Activated CD8-positive, alpha-beta memory T cell treated with anti-CD3 and anti-CD28 coated beads, Interleukin-2, amount 50 U/mL, for 24 hours (primary cell): ENCODE results near the gene CCDC106.
A peak's percentile ranks its signal among the peaks of the same experiment; 100 is the strongest.

Experiments used
- DNase-seq: peaks from one replicate; pipeline ENCODE4 v3.0.0-alpha.2; 2020; ENCODE audit errors: extremely low read depth

Gene CCDC106

DNA sequence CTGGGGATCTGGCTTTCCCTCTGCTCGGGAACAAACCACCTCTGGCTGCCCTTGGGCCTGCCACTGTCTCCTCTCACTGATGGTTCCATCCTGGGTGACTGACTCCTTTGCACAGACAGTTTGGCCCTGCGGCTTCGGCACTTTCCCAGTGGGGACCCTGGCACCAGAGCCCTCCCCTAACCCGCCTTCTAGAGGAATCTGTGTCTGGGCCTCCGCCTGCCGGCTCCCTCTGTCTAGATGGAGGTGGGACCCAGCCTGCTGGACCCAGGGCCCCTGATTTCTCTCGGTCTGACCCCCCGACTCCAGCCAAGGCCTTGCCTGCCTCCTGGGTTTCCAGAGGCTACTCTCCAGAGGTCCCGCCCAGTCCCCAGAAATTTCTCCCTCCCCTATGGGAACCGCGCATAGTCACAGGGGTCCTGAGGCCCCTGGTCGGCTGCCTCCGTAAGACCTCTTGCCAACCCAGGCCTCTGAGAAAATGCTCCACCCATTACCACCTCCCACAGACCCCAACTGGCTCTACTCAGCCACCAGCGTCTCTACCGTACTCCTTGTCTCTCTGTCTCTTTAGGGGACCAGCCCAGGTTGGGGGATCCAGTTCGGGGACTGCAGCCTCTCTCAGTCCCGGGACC lies 2.7 kb downstream of the CCDC106 start:
- DNase-seq, result no peak

DNA sequence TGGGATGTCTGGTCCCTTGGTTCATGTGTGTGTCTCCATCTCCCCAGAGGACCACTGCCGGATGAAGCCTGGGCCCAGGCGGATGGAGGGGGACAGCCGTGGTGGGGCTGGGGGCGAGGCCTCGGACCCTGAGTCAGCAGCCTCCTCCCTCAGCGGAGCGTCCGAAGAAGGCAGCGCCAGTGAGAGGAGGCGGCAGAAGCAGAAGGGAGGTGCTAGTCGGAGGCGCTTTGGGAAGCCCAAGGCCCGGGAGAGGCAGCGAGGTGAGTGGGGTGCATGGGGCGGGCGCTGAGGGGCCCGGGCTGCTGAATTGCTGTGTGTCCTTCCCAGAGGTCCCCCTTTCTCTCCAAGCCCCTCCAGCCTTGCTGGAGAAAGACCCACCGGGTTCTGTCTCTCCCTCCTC lies 3.2 kb downstream of the CCDC106 start:
- DNase-seq, result no peak

DNA sequence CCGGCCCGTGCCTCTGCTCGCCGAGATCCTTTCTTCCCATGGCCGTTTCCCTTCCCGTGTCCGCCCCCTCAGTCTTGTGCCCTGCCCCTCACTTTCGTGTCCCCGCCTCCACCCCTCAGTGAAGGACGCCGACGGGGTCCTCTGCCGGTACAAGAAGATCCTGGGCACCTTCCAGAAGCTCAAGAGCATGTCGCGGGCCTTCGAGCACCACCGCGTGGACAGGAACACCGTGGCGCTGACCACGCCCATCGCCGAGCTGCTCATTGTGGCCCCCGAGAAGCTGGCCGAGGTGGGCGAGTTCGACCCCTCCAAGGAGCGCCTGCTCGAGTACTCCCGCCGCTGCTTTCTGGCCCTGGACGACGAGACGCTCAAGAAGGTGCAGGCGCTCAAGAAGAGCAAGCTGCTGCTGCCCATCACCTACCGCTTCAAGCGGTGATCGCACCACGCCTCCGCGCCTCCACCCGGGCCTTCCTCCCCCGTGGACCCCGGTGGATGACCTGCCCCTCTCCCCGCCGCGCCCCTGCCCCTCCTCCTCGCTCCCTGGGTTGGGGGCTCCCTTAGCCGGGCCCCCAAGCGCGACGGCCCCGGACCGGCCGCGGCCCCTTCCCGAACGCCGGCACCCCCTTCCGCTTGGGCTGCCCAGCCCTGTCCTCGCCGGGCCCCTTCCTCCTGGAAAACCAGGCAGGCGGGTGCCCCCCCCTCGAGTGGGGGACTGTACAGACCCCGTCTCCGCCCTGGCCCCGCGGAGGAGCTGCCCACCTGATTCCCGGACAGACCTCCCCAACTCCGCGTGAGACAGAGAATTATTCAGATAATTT lies 4.5 kb downstream of the CCDC106 start:
- no peak for DNase-seq

DNA sequence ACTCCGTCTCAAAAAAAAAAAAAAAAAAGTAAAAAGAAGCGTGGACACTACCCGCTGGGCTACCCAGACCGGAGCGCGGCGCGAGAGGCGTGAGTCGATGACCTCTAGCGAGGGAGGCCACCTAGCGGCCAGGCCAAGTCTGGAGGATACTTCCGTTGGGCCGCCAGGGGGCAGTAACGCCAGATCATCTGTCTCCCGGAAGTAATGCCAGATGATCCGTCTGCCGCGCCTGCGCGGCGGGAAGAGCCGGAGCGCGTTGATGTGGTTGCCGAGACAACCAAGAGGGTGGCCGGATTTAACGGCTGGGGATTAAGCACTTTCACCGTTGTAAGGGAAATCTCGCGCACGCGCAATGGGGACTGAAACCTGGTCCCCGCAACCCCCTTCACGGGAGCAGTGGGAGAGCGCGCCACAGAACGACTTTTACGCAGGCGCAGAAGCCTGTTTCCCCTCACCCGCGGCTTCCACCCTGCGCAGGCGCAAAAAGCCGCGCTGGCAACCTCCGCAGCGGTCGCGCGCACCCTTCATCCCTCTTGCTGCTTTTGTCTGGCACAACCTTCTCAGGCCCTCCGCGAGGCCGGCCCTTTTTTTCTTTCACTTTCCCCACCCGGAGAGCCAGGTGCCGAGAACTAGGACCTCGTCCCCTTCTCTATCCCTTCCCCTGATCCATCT lies 5.8 kb downstream of the CCDC106 start:
- peak; percentile 99 for DNase-seq

DNA sequence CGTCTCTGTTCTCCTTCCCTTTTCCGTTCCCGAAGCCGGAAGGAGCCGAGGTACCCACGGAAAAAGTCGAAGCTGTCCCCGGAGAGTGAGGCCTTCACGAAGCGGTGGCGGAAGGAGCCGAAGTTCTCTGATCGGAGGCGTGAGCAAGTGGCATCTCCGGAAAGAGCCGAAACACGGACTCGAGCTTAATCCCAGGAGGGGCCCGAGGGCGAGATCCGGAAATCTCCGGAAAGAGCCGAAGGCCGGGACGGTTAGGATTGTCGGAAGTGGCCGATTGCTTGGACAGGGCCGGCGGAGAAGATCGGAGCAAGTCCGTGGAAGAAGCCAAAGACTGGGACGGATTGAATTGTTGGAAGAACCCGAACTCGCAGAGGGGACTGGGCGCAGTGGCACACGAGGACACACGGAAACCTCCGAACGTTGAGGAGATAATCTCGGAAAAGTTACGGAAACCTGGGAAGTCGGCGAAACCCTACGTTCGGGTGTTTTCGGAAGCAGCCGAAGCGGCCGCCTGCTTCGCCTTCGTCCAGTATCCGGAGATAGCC lies 6.4 kb downstream of the CCDC106 start:
- peak; percentile 99 for DNase-seq

DNA sequence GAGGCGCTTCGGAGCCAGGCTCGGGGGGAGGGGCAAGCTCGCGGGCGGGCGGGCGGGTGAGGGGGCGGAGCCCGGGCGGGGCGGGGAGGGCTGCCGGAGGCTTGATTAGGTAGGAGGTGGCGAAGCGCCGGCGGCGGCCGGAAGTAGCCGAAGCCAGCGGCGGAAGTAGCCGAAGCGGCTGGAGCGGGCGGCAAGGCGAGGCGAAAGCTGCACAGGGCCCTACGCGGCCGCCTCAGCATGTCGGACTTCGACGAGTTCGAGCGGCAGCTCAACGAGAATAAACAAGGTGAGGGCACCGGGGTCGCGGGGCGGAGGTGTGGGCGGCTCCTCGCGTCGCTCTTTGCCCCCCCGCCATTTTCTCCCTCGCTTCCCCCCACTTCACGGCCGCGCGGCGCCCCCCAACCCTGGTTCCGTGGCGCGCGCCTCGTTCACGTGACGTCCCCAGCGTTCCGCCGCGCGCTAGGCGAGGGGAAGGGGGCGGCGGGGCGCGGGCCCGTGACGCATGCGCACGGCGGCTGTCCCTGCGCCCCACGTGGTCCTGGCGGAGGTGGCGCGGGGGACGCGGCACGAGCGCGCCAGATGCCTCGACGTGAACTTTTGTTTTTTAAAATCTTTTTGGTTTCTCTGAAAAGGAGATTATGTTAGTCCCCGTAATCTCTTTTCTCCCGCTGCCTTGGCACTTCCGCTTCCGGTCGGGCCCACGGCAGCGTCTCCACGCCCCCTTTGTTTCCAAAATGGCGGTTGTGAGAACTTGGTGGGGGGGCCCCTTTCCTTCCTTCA lies 7.0 kb downstream of the CCDC106 start, which contains the start of gene U2AF2:
Gene U2AF2 (plus strand): TSS at position 168 of the 780 bp plus-strand sequence. CDS start 70 bp downstream, at position 238.
- peak; percentile 86 for DNase-seq

DNA sequence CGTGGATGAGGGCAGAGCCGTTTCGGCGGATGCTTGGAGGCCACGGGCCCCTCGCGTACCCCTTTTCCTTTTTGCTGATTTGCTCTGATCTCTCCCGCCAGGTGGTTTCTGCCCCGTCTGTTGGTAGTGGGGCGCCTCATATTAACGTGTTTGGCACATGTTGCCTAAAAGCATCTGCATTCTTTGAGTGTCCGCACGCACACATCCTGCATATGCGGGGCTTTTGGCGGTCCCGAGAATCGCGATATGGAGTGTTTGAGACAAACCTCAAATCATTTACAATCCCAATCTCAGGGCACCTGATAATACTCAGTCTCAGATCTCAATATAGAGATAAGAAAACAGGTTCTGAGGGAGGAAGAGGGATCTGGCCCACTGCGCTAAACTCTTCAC lies 7.6 kb downstream of the CCDC106 start:
- no peak for DNase-seq

DNA sequence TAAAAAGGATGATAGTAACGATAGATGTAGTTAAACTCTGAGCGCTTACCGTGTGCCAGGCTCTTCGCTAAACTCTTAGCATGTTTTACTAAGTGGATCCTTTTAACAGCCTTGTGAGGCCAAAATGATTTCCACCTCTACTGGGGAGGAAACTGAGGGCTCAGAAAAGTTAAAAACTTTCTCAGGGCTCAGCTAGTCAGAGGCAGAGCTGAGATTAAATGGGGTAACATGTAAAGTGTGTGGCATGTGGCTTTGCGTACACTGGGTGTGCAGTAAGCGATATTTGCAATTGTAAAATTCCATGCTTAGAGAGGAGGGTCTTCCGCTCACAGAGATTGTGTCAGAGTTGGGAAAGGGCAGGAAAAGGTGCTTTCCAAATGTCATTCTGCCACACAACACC lies 8.5 kb downstream of the CCDC106 start:
- DNase-seq, result no peak

DNA sequence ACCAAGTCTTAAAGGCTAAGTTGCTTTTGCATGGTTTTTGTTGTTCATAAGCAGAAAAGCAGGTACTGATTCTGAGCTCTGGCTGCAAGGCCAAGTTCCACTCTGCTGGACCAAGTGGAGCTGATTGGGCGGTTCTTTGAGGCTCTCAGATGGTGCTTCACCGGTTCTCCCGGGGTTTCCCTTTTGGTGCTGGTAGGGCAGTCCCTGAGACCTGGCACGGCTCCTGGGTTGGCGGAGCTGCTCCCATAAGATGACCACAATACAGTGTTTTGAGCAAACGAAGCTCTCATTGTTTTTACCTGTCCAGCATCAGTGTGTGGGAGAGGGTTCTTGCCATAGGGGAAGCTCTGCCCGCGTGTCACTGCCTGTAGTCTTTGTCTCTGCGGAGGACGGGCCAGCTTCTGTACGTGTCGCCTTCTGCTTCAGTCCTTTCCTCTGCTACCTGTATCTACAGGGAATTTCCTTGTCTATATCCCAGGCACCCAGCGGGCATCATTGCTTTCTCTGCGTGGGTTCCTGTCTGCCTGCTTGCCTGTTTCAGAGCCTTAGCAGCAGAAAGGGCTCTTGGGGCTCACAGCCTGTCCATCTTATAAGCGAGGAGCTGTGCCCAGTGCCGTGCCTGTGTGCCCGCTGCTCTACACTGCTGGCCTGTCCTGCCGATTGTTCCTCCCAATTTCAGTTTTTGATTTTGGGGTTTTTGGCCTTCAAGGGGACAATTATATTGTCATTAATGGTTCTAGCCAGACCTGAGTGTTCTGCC lies 9.2 kb downstream of the CCDC106 start:
- no peak for DNase-seq

DNA sequence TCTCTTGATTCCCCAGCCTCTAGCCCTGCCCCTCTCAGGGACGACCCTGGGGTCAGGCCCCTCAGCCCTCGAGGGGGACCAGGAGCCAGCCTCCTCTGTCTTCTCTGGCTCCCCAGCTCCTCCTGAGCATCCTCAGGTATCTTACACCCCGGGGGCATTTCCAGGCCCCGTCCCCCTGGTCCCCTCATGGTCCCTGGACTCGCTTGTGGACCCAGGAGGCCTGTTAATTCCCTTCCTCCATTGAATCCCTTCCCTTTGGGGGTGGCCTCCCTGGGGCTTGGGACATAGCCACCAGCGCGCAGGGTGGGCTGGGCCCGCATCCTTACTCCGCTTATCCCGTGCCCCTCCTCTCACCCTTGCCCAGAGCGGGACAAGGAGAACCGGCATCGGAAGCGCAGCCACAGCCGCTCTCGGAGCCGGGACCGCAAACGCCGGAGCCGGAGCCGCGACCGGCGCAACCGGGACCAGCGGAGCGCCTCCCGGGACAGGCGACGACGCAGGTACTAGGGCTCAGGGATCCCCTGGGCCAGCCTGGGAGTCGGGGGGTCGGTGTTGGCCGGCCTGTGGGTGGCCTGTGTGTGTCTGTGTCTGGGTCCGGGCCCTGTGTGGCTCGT lies 10.9 kb downstream of the CCDC106 start:
- DNase-seq, result no peak

DNA sequence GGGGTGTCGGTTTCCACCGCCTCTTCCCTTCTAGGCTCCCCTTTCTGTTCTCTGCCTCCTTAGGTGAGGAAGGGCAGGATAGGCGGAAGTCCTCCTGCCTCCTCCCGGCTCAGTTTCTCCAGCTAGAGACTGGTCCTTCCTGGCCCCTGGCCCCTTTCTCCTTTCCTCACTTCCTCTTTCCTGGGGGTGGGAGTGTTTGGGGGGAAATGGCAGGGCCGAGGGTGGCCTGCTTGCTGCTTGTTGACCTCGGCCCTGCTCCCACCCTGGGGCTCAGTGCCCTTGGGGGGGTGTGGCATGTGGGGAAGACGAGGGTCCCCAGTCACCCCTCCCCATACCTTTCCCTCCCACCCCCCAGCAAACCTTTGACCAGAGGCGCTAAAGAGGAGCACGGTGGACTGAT lies 11.8 kb downstream of the CCDC106 start:
- no peak for DNase-seq

DNA sequence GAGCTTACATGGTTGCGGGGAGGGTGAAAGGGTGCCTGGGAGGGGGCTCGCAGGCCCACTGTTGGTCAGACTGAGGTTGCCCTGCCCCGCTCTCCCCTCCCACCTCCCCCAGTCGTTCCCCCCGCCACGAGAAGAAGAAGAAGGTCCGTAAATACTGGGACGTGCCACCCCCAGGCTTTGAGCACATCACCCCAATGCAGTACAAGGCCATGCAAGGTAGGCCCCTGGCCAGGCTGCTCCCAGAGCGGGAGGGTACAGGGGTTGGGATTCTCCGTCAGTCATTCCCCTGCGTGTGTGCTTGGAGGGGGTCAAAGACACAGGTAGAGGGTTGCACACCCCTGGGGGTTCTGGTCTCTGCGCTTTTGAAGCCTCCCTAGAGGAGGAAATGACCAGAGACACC lies 12.4 kb downstream of the CCDC106 start:
- DNase-seq, result no peak

DNA sequence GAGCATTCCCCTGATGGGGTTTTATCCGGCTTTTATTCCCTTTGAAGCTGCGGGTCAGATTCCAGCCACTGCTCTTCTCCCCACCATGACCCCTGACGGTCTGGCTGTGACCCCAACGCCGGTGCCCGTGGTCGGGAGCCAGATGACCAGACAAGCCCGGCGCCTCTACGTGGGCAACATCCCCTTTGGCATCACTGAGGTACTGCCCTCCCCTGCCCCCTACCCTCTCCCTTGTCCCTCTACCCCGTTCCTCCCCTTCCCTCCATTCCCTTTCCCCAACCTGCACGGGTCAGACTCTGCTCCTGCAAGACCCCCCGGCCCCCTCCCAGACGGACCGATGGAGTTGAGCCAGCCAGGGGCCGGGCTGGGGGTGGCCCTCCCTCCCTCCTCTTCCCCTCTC lies 13.0 kb downstream of the CCDC106 start:
- no peak for DNase-seq

DNA sequence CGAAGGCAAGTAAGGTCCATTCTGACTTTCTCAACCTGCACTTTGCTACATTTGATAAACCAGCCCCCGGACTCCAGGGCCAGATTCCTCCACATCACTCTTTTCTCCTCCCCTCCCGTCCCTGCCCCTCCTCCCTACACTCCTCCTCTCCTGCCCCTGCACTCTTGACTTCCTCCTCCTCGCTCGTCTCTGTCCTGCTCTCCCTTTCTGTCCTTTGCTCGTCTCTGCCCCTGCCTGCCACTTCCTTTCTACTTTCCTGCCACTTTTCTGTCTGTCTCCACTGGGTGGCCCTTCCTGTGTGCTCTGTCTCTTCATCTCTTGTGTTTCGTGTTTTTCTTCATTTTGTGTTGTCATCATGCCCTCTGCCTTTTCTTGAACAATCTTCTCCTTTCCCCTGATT lies 13.8 kb downstream of the CCDC106 start:
- no peak for DNase-seq

DNA sequence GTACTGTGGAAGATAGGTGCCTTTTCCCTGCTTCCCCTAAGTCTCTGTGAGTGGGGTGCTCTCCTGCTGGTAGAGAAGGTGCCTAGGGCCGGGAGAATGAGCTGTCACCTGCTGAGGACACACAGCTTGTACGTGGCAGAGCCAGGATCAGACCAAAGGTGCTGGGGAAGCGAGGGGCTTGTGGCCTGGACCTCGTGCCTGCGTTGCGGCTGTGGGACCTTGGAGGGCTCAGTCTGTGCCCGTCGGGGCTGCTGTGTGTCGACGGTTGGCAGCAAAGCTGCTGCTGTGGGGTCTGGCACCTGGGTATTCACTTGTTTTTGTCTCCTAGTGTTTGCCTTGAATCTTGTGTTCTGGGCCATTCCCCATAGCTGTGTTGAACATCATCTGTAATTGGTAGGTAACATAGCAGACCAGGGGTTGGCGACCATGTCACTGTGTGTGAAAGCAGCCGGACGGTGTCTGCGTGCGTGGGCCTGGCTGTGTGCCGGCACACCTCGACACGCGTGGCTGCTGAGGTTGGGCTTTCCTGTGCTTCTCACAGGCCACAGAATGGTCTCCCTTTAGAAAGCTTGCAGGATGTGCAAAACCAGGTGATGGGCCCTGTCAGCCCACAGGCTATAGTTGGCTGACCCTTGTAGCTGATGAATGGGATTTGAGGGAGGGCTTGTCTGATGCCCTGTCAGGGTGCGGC lies 16.0 kb downstream of the CCDC106 start:
- no peak for DNase-seq

DNA sequence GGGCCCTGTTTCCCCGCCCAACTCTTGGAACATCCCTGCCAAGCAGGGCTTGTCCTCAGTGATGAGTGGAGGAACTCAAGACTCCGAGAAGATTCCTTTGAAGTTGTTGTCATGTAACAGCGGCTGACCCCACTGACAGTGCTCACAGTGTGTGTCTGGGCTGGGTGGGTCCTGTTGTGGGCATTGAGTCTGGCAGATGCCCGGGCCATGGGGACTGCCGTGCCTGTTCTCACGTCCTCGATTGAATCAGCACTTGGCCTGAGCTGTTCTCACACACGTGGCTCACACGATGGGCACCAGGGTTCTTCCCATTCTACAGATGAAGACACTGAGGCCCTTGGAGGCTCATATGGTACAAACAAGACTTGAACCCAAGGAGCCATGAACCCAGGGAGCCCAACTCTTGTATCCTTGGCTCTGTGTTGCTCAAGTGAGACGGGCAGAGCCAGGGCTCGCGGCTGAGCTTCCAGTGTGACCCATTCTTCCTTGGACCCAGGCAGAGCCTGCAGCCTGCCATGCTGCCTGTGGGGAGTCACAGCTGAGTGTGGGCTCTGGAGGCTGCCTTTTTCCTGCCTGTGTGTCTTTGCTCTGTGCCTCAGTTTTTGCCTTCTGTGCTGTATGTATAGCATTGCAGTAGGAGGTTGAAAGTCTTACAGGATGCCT lies 18.5 kb downstream of the CCDC106 start:
- no peak for DNase-seq

DNA sequence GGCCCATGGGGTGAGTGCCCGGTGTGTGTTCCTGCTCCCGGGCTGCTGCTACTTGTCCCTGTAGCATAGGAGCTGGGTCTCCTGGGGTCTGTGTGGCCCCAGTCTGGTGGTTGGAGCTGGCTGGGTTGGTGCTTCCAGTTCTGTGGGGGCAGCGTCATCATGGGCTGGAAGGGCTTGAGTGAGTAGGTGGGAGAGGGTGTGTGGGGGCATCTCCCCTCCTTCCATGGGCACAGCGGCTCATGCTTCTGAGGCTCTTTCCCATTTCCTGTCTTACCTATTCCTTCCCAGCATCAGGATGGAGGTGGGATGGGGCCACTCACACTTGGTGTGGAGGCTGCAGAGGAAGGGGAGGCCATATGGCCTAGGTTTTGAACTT lies 19.0 kb downstream of the CCDC106 start:
- DNase-seq, result no peak

DNA sequence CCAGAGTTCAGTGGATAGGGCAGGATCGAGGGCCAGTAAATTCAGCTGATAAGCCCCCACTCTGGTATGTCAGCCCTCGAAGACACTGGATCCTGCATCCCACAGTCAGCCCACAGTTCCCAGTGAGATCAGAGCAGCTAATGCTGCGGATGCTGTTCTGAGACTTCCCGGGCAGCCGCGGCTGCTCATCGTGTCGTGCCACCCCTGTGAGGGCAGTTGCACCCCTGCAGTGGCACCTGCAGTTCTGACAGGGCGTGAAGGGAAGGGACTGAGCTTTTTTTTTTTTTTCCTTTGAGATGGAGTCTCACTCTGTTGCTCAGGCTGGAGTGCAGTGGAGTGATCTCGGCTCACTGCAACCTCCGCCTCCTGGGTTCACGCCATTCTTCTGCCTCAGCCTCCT lies 19.5 kb downstream of the CCDC106 start:
- DNase-seq, result no peak

DNA sequence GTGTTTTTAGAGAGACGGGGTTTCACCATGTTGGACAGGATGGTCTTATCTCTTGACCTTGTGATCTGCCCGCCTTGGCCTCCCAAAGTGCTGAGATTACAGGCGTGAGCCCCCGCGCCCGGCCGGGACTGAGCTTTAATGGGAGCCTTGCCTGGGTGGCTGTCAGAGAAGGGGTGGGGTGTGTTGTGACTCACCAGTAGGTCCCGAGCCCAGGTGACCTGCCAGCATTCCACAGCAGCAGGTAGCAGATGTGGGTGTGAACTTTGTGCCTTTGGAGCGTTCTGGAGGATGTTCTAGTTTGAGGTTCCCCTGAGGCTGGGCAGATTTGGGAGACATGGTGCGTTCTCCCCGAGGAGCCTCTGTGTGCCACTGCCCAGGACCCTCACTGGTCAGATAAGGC lies 19.9 kb downstream of the CCDC106 start:
- no peak for DNase-seq
